Hippocampal formation (tissue), 2 donors: ENCODE data around the gene PTPRF.

ENCODE experiments used
- DNase-seq, 2 donors: peaks; one replicate each; lab custom pipeline; 2025; lab: John Stamatoyannopoulos, UW

The PTPRF gene

GRCh38 chr1:43608827-43609226 lies 78.1 kb downstream of the PTPRF start:
- no peak for DNase-seq

GRCh38 chr1:43610339-43610738 lies 79.7 kb downstream of the PTPRF start:
- no peak for DNase-seq

- no peak for DNase-seq
These were observed 81.3 kb downstream of the PTPRF start for GRCh38 chr1:43611950-43612349.

- no peak for DNase-seq
These were observed 81.7 kb downstream of the PTPRF start for GRCh38 chr1:43612406-43612805.

- no peak for DNase-seq
These were observed 82.6 kb downstream of the PTPRF start for GRCh38 chr1:43613075-43613942.

GRCh38 chr1:43614211-43614610 lies 83.5 kb downstream of the PTPRF start:
- no peak for DNase-seq

- DNase-seq: no peak
These were observed 84.2 kb downstream of the PTPRF start for GRCh38 chr1:43614891-43615290.

GRCh38 chr1:43616383-43616782 lies 85.7 kb downstream of the PTPRF start:
- DNase-seq: no peak

GRCh38 chr1:43617011-43617410 lies 86.3 kb downstream of the PTPRF start:
- no peak for DNase-seq

GRCh38 chr1:43617668-43618067 lies 87.0 kb downstream of the PTPRF start:
- no peak for DNase-seq

- DNase-seq: no peak
These were observed 88.0 kb downstream of the PTPRF start for GRCh38 chr1:43618521-43619313.

- DNase-seq: no peak
These were observed 88.7 kb downstream of the PTPRF start for GRCh38 chr1:43619314-43619790.

- no peak for DNase-seq
These were observed 89.6 kb downstream of the PTPRF start for GRCh38 chr1:43619996-43620920.

- DNase-seq: no peak
These were observed 90.3 kb downstream of the PTPRF start for GRCh38 chr1:43620956-43621355.

GRCh38 chr1:43621386-43621785 lies 90.7 kb downstream of the PTPRF start:
- DNase-seq: no peak

- no peak for DNase-seq
These were observed 91.2 kb downstream of the PTPRF start for GRCh38 chr1:43621861-43622260.

- DNase-seq: peak in 1 of 2 donors; percentile 45
These were observed 91.8 kb downstream of the PTPRF start for GRCh38 chr1:43622471-43622870.

- no peak for DNase-seq
These were observed 92.5 kb downstream of the PTPRF start for GRCh38 chr1:43622901-43623780.

- DNase-seq: no peak
These were observed 94.5 kb downstream of the PTPRF start for GRCh38 chr1:43625063-43625780.

- no peak for DNase-seq
These were observed 101.5 kb downstream of the PTPRF start for GRCh38 chr1:43632135-43632670.
